Duodenal mucosa (tissue), 2 donors: ENCODE measurements around the gene MCAT.

Experiments
- H3K27ac ChIP-seq: one replicate; pipeline ENCODE4 v1.7.0; 2013; ENCODE audit warnings: low read depth, low read length
- H3K27me3 ChIP-seq, 2 donors: one replicate each; pipeline ENCODE4 v1.7.0; 2013; ENCODE audit warnings: low read length in 2 of 2, control low read depth in 1 of 2; ENCODE audit not compliant: insufficient read depth in 2 of 2, control insufficient read depth in 1 of 2
- H3K36me3 ChIP-seq, 2 donors: one replicate each; pipeline ENCODE4 v1.7.0; 2013; ENCODE audit warnings: low read length in 2 of 2, control low read depth in 1 of 2; ENCODE audit not compliant: insufficient read depth in 2 of 2, control insufficient read depth in 1 of 2
- H3K4me1 ChIP-seq, 2 donors: one replicate each; pipeline ENCODE4 v1.7.0; 2013; ENCODE audit warnings: low read length in 2 of 2, control low read depth in 1 of 2; ENCODE audit not compliant: insufficient read depth in 2 of 2, control insufficient read depth in 1 of 2
- H3K4me3 ChIP-seq, 2 donors: one replicate each; pipeline ENCODE4 v1.7.0; 2013; ENCODE audit warnings: low read length in 2 of 2, low read depth in 1 of 2
- H3K9ac ChIP-seq, 2 donors: one replicate each; pipeline ENCODE4 v1.7.0; 2013; ENCODE audit warnings: low read length in 2 of 2, low read depth in 1 of 2
- H3K9me3 ChIP-seq, 2 donors: one replicate each; pipeline ENCODE4 v1.7.0; 2013; ENCODE audit warnings: low read length in 2 of 2, control low read depth in 1 of 2; ENCODE audit not compliant: control insufficient read depth in 1 of 2

MCAT gene

GRCh38 chr22:43136801-43137200 lies 6.4 kb downstream of the MCAT start:
- H3K9me3 ChIP-seq, result no peaks in the 10 kb centered on the region
- peaks cover 2% of the 10 kb centered on the region in 2 donors for H3K4me1 ChIP-seq
- H3K36me3 ChIP-seq, result peaks cover 14 to 66% of the 10 kb centered on the region in 2 donors
- H3K9ac ChIP-seq, result no peak overlapping the region
- no peak overlapping the region for H3K4me3 ChIP-seq
- H3K27ac ChIP-seq, result no peak overlapping the region
- no peaks in the 10 kb centered on the region for H3K27me3 ChIP-seq

GRCh38 chr22:43136255-43136654 lies 6.9 kb downstream of the MCAT start:
- no peak overlapping the region for H3K4me3 ChIP-seq

GRCh38 chr22:43135565-43135964 lies 7.6 kb downstream of the MCAT start:
- Histone ChIP-seq H3K9ac (no peak overlapping the region), H3K9me3 (no peaks in the 10 kb centered on the region), H3K27me3 (no peaks in the 10 kb centered on the region), H3K27ac (no peak overlapping the region), H3K36me3 (peaks cover 18 to 69% of the 10 kb centered on the region in 2 donors), H3K4me3 (no peak overlapping the region), H3K4me1 (no peaks in the 10 kb centered on the region)

More at GRCh38 chr22:43136255-43136654, 6.9 kb downstream of the MCAT start:
- no peaks in the 10 kb centered on the region for H3K27me3 ChIP-seq
- H3K4me1 ChIP-seq, result no peaks in the 10 kb centered on the region
- H3K9me3 ChIP-seq, result no peaks in the 10 kb centered on the region
- H3K36me3 ChIP-seq, result peaks cover 18 to 72% of the 10 kb centered on the region in 2 donors
- no peak overlapping the region for H3K9ac ChIP-seq
- H3K27ac ChIP-seq, result no peak overlapping the region

GRCh38 chr22:43134553-43134952 lies 8.6 kb downstream of the MCAT start:
- Histone ChIP-seq H3K36me3 (peaks cover 15 to 62% of the 10 kb centered on the region in 2 donors), H3K27me3 (no peaks in the 10 kb centered on the region), H3K4me1 (peaks cover 6% of the 10 kb centered on the region in 2 donors), H3K9me3 (no peaks in the 10 kb centered on the region), H3K4me3 (no peak overlapping the region), H3K9ac (no peak overlapping the region), H3K27ac (no peak overlapping the region)

GRCh38 chr22:43133401-43133800 lies 9.8 kb downstream of the MCAT start:
- no peaks in the 10 kb centered on the region for H3K27me3 ChIP-seq
- H3K9me3 ChIP-seq, result no peaks in the 10 kb centered on the region
- peaks cover 15 to 53% of the 10 kb centered on the region in 2 donors for H3K36me3 ChIP-seq
- no peak overlapping the region for H3K9ac ChIP-seq
- H3K4me3 ChIP-seq, result no peak overlapping the region
- H3K27ac ChIP-seq, result no peak overlapping the region
- H3K4me1 ChIP-seq, result peaks cover 17 to 18% of the 10 kb centered on the region in 2 donors

GRCh38 chr22:43131773-43132501 lies 11.3 kb downstream of the MCAT start:
- H3K4me1 ChIP-seq, result peaks cover 30 to 31% of the 10 kb centered on the region in 2 donors
- H3K36me3 ChIP-seq, result peaks cover 15 to 39% of the 10 kb centered on the region in 2 donors
- no peak overlapping the region for H3K9ac ChIP-seq
- no peaks in the 10 kb centered on the region for H3K9me3 ChIP-seq
- no peak overlapping the region for H3K27ac ChIP-seq
- H3K27me3 ChIP-seq, result no peaks in the 10 kb centered on the region
- no peak overlapping the region for H3K4me3 ChIP-seq

GRCh38 chr22:43129426-43130425 lies 13.5 kb downstream of the MCAT start:
- Histone ChIP-seq H3K9me3 (no peaks in the 10 kb centered on the region), H3K36me3 (peaks cover 12 to 29% of the 10 kb centered on the region in 2 donors), H3K27ac (no peak overlapping the region), H3K4me3 (peak overlapping the region in 1 of 2 donors; percentile 22), H3K27me3 (no peaks in the 10 kb centered on the region), H3K9ac (peak overlapping the region; percentile 32 to 33), H3K4me1 (peaks cover 37 to 42% of the 10 kb centered on the region in 2 donors)

GRCh38 chr22:43128928-43129424 lies 14.2 kb downstream of the MCAT start:
- peak overlapping the region; percentile 22 for H3K27ac ChIP-seq
- peak overlapping the region; percentile 23 to 56 for H3K4me3 ChIP-seq
- peaks cover 12 to 26% of the 10 kb centered on the region in 2 donors for H3K36me3 ChIP-seq
- no peaks in the 10 kb centered on the region for H3K9me3 ChIP-seq
- no peaks in the 10 kb centered on the region for H3K27me3 ChIP-seq
- H3K9ac ChIP-seq, result peak overlapping the region; percentile 30 to 66
- H3K4me1 ChIP-seq, result peaks cover 37 to 42% of the 10 kb centered on the region in 2 donors

- peaks cover 37 to 42% of the 10 kb centered on the region in 2 donors for H3K4me1 ChIP-seq
- peak overlapping the region; percentile 32 to 56 for H3K4me3 ChIP-seq
- peak overlapping the region; percentile 47 to 66 for H3K9ac ChIP-seq
- H3K9me3 ChIP-seq, result no peaks in the 10 kb centered on the region
- H3K27me3 ChIP-seq, result no peaks in the 10 kb centered on the region
- H3K36me3 ChIP-seq, result peaks cover 7 to 21% of the 10 kb centered on the region in 2 donors
- peak overlapping the region; percentile 62 for H3K27ac ChIP-seq
Measured at GRCh38 chr22:43128116-43128515, 15.1 kb downstream of the MCAT start.
